Breast epithelium (tissue), 4 donors: ENCODE data around the gene SMC5. TPM values are rescaled to one million over a fixed set of nuclear protein-coding genes. Genes with fewer than 3 reads are reported as not detected.
A peak's percentile ranks its signal among the peaks of the same experiment; 100 is the strongest.

ENCODE experiments used
- DNase-seq, 2 donors: peaks; one replicate each; pipeline ENCODE4 v3.0.0-alpha.2; 2019; ENCODE audit warnings: low spot score in 2 of 2
- H3K27ac ChIP-seq, 2 donors: fragments of 200-600 bp; sonication (generic) in 1 of 2; one replicate each; pipeline ENCODE4 v1.5.1; 2016 to 2019; ENCODE audit warnings: mild to moderate bottlenecking in 1 of 2
- H3K27me3 ChIP-seq, 2 donors: fragments of 200-600 bp; sonication (generic) in 1 of 2; one replicate each; pipeline versions ENCODE4 v1.5.1 to v1.6.0; 2017 to 2019; ENCODE audit warnings: control low read depth in 1 of 2, mild to moderate bottlenecking in 1 of 2
- H3K36me3 ChIP-seq: fragments of 200-600 bp; one replicate; pipeline ENCODE4 v1.5.1; 2019
- H3K4me1 ChIP-seq, 2 donors: fragments of 200-600 bp; sonication (generic); one replicate each; pipeline ENCODE4 v1.5.1; 2016 to 2019; ENCODE audit warnings: control low read depth in 1 of 2
- H3K4me3 ChIP-seq, 3 donors: fragments of 200-600 bp; sonication (generic); 1 replicate in 2 of 3; 2 replicates in 1 of 3; pipeline ENCODE4 v1.5.1; 2016 to 2019; ENCODE audit warnings: mild to moderate bottlenecking in 3 of 3, moderate library complexity in 2 of 3
- H3K9me3 ChIP-seq, 2 donors: fragments of 200-600 bp; sonication (generic) in 1 of 2; one replicate each; pipeline ENCODE4 v1.5.1; 2016 to 2019; ENCODE audit warnings: control low read depth in 1 of 2
- CTCF ChIP-seq, 3 donors: fragments of 450-650 bp; IDR thresholded peaks; one replicate each; pipeline ENCODE4 v1.5.1; 2016 to 2017; ENCODE audit warnings: antibody characterized with exemption in 3 of 3, mild to moderate bottlenecking in 3 of 3, moderate library complexity in 3 of 3
- POLR2A ChIP-seq: fragments of 450-650 bp; IDR thresholded peaks from one replicate; pipeline ENCODE4 v1.6.1; 2016; ENCODE audit warnings: antibody characterized with exemption, mild to moderate bottlenecking, moderate library complexity
- POLR2AphosphoS5 ChIP-seq, 3 donors: sonication (generic); formaldehyde crosslinking; IDR thresholded peaks; one replicate each; pipeline ENCODE4 v1.6.1; 2017; ENCODE audit warnings: antibody characterized with exemption in 3 of 3
- intact Hi-C: fragments of 100-400 bp; cut with DNase I; formaldehyde crosslinking; loops from one replicate; pipeline ENCODE4 v1.15.1; 2023; ENCODE audit warnings: low total_unique reads
- total RNA-seq, 3 donors: library from RNA; depleted of rRNA; stranded (reverse); fragments of >200 nt; gene quantifications; one replicate each; pipeline ENCODE4 v1.1.0, GENCODE V29; 2016

SMC5 gene
- total RNA-seq, 3 donors from 2014 or later, result 23.4 to 62.2 (median 43.9) TPM

- intact Hi-C loops, result no loop called here
- Histone ChIP-seq H3K4me3 (no peak overlapping the region), H3K4me1 (no peaks in the 10 kb centered on the region), H3K27me3 (no peaks in the 10 kb centered on the region), H3K27ac (no peak overlapping the region), H3K9me3 (no peaks in the 10 kb centered on the region), H3K36me3 (no peaks in the 10 kb centered on the region)
- no peak for DNase-seq
- TF ChIP-seq CTCF (IDR thresholded peaks at IDR 0.05) (no peak), POLR2A (no peak), POLR2AphosphoS5 (IDR thresholded peaks at IDR 0.05) (no peak)
Measured at GRCh38 chr9:70250221-70250620, 8.6 kb upstream of the SMC5 start.

GRCh38 chr9:70255486-70255885, 3.3 kb upstream of the SMC5 start:
- Histone ChIP-seq H3K27ac (peak overlapping the region in 1 of 2 donors; percentile 27), H3K4me3 (peak overlapping the region in 2 of 3 donors; percentile 30 to 47), H3K36me3 (no peaks in the 10 kb centered on the region), H3K9me3 (no peaks in the 10 kb centered on the region), H3K4me1 (peaks cover 0 to 8% of the 10 kb centered on the region in 2 donors), H3K27me3 (no peaks in the 10 kb centered on the region)
- TF ChIP-seq CTCF (IDR thresholded peaks at IDR 0.05), result no peak
- no peak for TF ChIP-seq POLR2A
- TF ChIP-seq POLR2AphosphoS5 (IDR thresholded peaks at IDR 0.05), result no peak
- DNase-seq, result no peak
- intact Hi-C loops, result no loop called here

GRCh38 chr9:70256123-70256551, 2.6 kb upstream of the SMC5 start:
- no peak for TF ChIP-seq CTCF (IDR thresholded peaks at IDR 0.05)
- TF ChIP-seq POLR2AphosphoS5 (IDR thresholded peaks at IDR 0.05), result no peak
- TF ChIP-seq POLR2A, result no peak
- no peaks in the 10 kb centered on the region for H3K27me3 ChIP-seq
- H3K9me3 ChIP-seq, result no peaks in the 10 kb centered on the region
- intact Hi-C loops, result no loop called here
- H3K36me3 ChIP-seq, result no peaks in the 10 kb centered on the region
- H3K4me1 ChIP-seq, result peaks cover 0 to 11% of the 10 kb centered on the region in 2 donors
- no peak for DNase-seq
- H3K4me3 ChIP-seq, result peak overlapping the region in 2 of 3 donors; percentile 30 to 47
- peak overlapping the region in 1 of 2 donors; percentile 97 for H3K27ac ChIP-seq

GRCh38 chr9:70257502-70257901, 1.3 kb upstream of the SMC5 start:
- intact Hi-C loops, result no loop called here
- H3K27ac ChIP-seq, result peak overlapping the region; percentile 96 to 97

More at GRCh38 chr9:70257502-70257901, 1.3 kb upstream of the SMC5 start:
- H3K4me1 ChIP-seq, result peaks cover 0 to 22% of the 10 kb centered on the region in 2 donors
- H3K36me3 ChIP-seq, result no peaks in the 10 kb centered on the region
- no peak for TF ChIP-seq POLR2AphosphoS5 (IDR thresholded peaks at IDR 0.05)
- no peak for TF ChIP-seq POLR2A
- TF ChIP-seq CTCF (IDR thresholded peaks at IDR 0.05), result no peak
- no peaks in the 10 kb centered on the region for H3K9me3 ChIP-seq
- peak overlapping the region in 2 of 3 donors; percentile 86 for H3K4me3 ChIP-seq
- DNase-seq, result no peak
- no peaks in the 10 kb centered on the region for H3K27me3 ChIP-seq
